ENCODE data around the gene PRKAB2.
"Not testable (repeated sequence)": the region's sequence is repeated elsewhere in the genome, so short reads cannot be mapped to it uniquely, and the experiment has no call there.

Gene PRKAB2

DNA sequence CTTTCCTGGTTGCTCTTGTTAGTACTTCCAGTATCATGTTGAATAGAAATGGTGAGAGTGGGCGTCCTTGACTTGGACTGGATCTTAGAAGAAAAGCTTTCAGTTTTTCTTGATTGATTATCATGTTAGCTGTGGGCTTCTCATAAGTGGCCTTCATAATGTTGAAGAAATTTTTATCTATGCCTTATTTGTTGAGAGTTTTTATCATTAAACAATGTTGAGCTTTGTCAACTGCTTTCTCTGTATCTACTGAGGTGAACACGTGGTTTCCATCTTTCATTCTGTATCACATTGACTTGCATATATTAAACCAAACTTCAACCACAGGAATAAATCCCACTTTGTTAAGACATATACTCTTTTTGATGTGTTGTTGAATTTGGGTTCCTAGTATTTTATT lies 29.4 kb downstream of the PRKAB2 start:
- no peak overlapping the region for H3K27ac ChIP-seq (ENCODE audit: low read length)
- no peak for TF ChIP-seq CTCF (IDR thresholded peaks at IDR 0.05; ENCODE audit: low read depth, low read length)
- TF ChIP-seq EZH2phosphoT487 (IDR thresholded peaks at IDR 0.05; ENCODE audit: low read depth) = no peak

GRCh38 chr1:147130721-147131120 lies 41.5 kb downstream of the PRKAB2 start:
- H3K9ac ChIP-seq (ENCODE audit: low read length); H3K4me3 ChIP-seq (ENCODE audit: low read length); H3K27me3 ChIP-seq (ENCODE audit: low read depth, low read length); H3K4me2 ChIP-seq (ENCODE audit: low read length); H3K27ac ChIP-seq (ENCODE audit: low read length); H2AFZ ChIP-seq (ENCODE audit: low read depth, low read length); H4K20me1 ChIP-seq (ENCODE audit: insufficient read depth, low read length); H3K79me2 ChIP-seq (ENCODE audit: low read length); H3K4me1 ChIP-seq (ENCODE audit: low read length); H3K36me3 ChIP-seq (replicated peaks; ENCODE audit: low read depth, low read length); H3K9me3 ChIP-seq (ENCODE audit: insufficient read depth, low read length): not testable (repeated sequence)

More for the DNA sequence above, 29.4 kb downstream of the PRKAB2 start:
- H3K27me3 ChIP-seq (ENCODE audit: low read depth, low read length) = peaks cover 22% of the 10 kb centered on the region
- H3K4me1 ChIP-seq (ENCODE audit: low read length) = no peaks in the 10 kb centered on the region
- H3K9me3 ChIP-seq (ENCODE audit: insufficient read depth, low read length) = no peaks in the 10 kb centered on the region
- H3K36me3 ChIP-seq (replicated peaks; ENCODE audit: low read depth, low read length) = no peaks in the 10 kb centered on the region
- no peak overlapping the region for H3K4me3 ChIP-seq (ENCODE audit: low read length)
- no peak overlapping the region for H3K9ac ChIP-seq (ENCODE audit: low read length)
- H4K20me1 ChIP-seq (ENCODE audit: insufficient read depth, low read length) = no peaks in the 10 kb centered on the region
- no peaks in the 10 kb centered on the region for H3K79me2 ChIP-seq (ENCODE audit: low read length)
- no peak overlapping the region for H2AFZ ChIP-seq (ENCODE audit: low read depth, low read length)
- H3K4me2 ChIP-seq (ENCODE audit: low read length) = no peak overlapping the region

DNA sequence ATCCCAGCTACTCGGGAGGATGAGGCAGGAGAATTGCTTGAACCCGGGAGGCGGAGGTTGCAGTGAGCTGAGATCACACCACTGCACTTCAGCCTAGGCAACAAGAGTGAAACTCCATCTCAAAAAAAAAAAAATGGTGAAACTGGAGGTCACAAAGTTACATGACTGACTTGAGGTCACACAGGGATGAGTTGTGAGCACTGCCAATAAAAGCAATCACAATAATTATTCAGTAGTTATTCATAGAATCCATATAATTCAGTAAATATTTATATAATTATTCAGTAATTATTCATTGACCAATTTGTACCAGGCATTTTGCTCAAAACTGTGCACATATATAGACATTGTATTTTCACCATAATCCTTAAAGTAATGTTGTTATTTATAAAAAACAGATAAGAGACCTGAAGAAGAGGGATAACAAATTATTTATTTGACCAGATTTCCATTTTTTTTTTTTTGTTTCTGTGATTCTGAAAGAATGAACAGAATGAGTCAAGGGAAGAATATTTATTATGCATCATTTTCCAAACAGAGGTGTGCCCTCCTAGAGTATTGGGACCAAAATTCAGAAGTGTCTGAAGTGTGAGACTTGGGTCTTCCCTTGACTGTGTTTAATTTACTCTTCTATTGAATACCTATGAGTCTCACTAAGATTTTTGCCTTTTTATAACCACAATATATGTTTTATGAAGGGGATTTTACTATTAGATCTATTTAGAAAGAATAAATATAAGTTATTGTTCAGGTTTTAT lies 43.0 kb downstream of the PRKAB2 start:
- Histone ChIP-seq H3K4me1 (ENCODE audit: low read length) (no peaks in the 10 kb centered on the region), H3K79me2 (ENCODE audit: low read length) (no peaks in the 10 kb centered on the region), H3K4me2 (ENCODE audit: low read length) (no peak overlapping the region), H3K27me3 (ENCODE audit: low read depth, low read length) (peaks cover 8% of the 10 kb centered on the region; the same call in 1 of the 2 replicates), H3K4me3 (ENCODE audit: low read length) (no peak overlapping the region), H4K20me1 (ENCODE audit: insufficient read depth, low read length) (no peaks in the 10 kb centered on the region), H3K9ac (ENCODE audit: low read length) (no peak overlapping the region), H3K27ac (ENCODE audit: low read length) (no peak overlapping the region), H2AFZ (ENCODE audit: low read depth, low read length) (no peak overlapping the region), H3K36me3 (replicated peaks; ENCODE audit: low read depth, low read length) (no peaks in the 10 kb centered on the region), H3K9me3 (ENCODE audit: insufficient read depth, low read length) (no peaks in the 10 kb centered on the region)
- TF ChIP-seq CTCF (IDR thresholded peaks at IDR 0.05; ENCODE audit: low read depth, low read length) = no peak
- no peak for TF ChIP-seq EZH2phosphoT487 (IDR thresholded peaks at IDR 0.05; ENCODE audit: low read depth)

GRCh38 chr1:147124266-147124665 lies 48.0 kb downstream of the PRKAB2 start:
- H3K4me1 ChIP-seq (ENCODE audit: low read length) = no peaks in the 10 kb centered on the region
- no peak overlapping the region for H3K27ac ChIP-seq (ENCODE audit: low read length)
- H4K20me1 ChIP-seq (ENCODE audit: insufficient read depth, low read length) = no peaks in the 10 kb centered on the region
- no peaks in the 10 kb centered on the region for H3K79me2 ChIP-seq (ENCODE audit: low read length)
- TF ChIP-seq CTCF (IDR thresholded peaks at IDR 0.05; ENCODE audit: low read depth, low read length) = no peak
- TF ChIP-seq EZH2phosphoT487 (IDR thresholded peaks at IDR 0.05; ENCODE audit: low read depth) = no peak
- H3K9ac ChIP-seq (ENCODE audit: low read length) = no peak overlapping the region
- no peak overlapping the region for H3K4me2 ChIP-seq (ENCODE audit: low read length)
- H3K36me3 ChIP-seq (replicated peaks; ENCODE audit: low read depth, low read length) = no peaks in the 10 kb centered on the region
- no peak overlapping the region for H3K4me3 ChIP-seq (ENCODE audit: low read length)
- H3K9me3 ChIP-seq (ENCODE audit: insufficient read depth, low read length) = no peaks in the 10 kb centered on the region
- no peak overlapping the region for H2AFZ ChIP-seq (ENCODE audit: low read depth, low read length)
- H3K27me3 ChIP-seq (ENCODE audit: low read depth, low read length) = peaks cover 24% of the 10 kb centered on the region; the same call in 1 of the 2 replicates

All from OCI-LY3 (cell line).